ENCODE measurements around the gene DPYSL5.

GRCh38 chr2:26883956-26884355 lies 36.0 kb downstream of the DPYSL5 start:
- TF ChIP-seq CTCF (IDR thresholded peaks at IDR 0.05): no peak
- TF ChIP-seq POLR2A (IDR thresholded peaks at IDR 0.05): no peak
